Activated CD8-positive, alpha-beta T cell treated with anti-CD3 and anti-CD28 coated beads for 36 hours (primary cell): ENCODE results near the gene RPS29. TPM values are rescaled to one million over a fixed set of nuclear protein-coding genes. Genes with fewer than 3 reads are reported as not detected.

Experiments used
- ATAC-seq: fragments of 200-7000 bp; cut with Tn5 transposase; one replicate; pipeline ENCODE4 v1.10.0; 2021; ENCODE audit warnings: mild to moderate bottlenecking, moderate library complexity
- CTCF ChIA-PET: fragments of 350-600 bp; sonication (Branson Sonifier 250); formaldehyde crosslinking; loops from one replicate; lab custom pipeline; 2021; ENCODE audit warnings: antibody characterized with exemption; lab: Charles Lee
- POLR2A ChIA-PET: fragments of 350-600 bp; sonication (Branson Sonifier 250); formaldehyde crosslinking; loops from one replicate; lab custom pipeline; 2021; ENCODE audit warnings: antibody characterized with exemption; lab: Charles Lee
- DNase-seq: peaks from one replicate; pipeline ENCODE4 v3.0.0-alpha.2; 2020
- H3K27ac Mint-ChIP-seq: one replicate; pipeline ENCODE4 v1.8.0; 2021; ENCODE audit warnings: mild to moderate bottlenecking, mixed read lengths
- H3K27me3 Mint-ChIP-seq: one replicate; pipeline ENCODE4 v1.8.0; 2021; ENCODE audit warnings: mixed read lengths
- H3K36me3 Mint-ChIP-seq: one replicate; pipeline ENCODE4 v1.8.0; 2021; ENCODE audit warnings: low read depth, mixed read lengths
- H3K4me1 Mint-ChIP-seq: one replicate; pipeline ENCODE4 v1.8.0; 2021; ENCODE audit warnings: low read depth, mixed read lengths
- H3K4me3 Mint-ChIP-seq: one replicate; pipeline ENCODE4 v1.8.0; 2021; ENCODE audit warnings: mild to moderate bottlenecking, moderate library complexity, mixed read lengths
- H3K9me3 Mint-ChIP-seq: one replicate; pipeline ENCODE4 v1.8.0; 2021; ENCODE audit warnings: mixed read lengths
- intact Hi-C: fragments of 100-400 bp; cut with micrococcal nuclease; formaldehyde crosslinking; loops from one replicate; pipeline ENCODE4 v1.10.0; 2022
- total RNA-seq, 2 experiments: library from RNA; stranded (reverse); gene quantifications; one replicate each; pipeline ENCODE4 v1.2.3, GENCODE V29; 2021
- TF ChIP-seq, protein P1 (sequence below): fragments of 200-600 bp; IDR thresholded peaks from one replicate; pipeline ENCODE4 v1.8.0; 2022; ENCODE audit warnings: antibody characterized with exemption, mild to moderate bottlenecking

RPS29 gene
- total RNA-seq, 2 experiments from 2014 or later, result 2,041 to 2,284 TPM

DNA sequence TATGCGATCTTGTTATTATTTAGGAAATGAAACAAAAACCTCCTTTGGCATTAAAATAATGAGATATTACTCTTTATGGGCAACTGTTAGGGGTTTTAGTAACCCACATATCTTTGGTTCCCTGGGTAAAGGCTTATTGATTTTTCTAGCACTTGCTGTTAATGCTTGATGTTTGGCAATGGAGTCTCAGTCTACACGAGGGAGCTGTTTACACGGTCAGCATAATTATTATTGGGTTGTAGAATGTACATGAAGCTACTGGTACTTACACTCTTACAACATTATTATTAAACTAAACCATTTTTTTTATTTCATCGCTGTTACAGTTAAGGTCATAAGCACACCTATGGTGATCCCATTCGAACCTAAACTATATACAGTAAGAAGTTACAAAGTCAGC is 12.1 kb downstream of the RPS29 start:
- intact Hi-C loops, result no loop called here
- POLR2A ChIA-PET, result interaction anchor here (4.7 kb wide), 1 partner anchor 11 kb away, joined by 25 read pairs; the partner anchor contains the start of gene RPS29

GRCh38 chr14:49569281-49569680 is 16.9 kb downstream of the RPS29 start:
- Mint-ChIP-seq H3K36me3 (peaks cover 33% of the 10 kb centered on the region), H3K9me3 (peaks cover 4% of the 10 kb centered on the region), H3K4me1 (peaks cover 3% of the 10 kb centered on the region), H3K27me3 (no peaks in the 10 kb centered on the region), H3K27ac (no peak overlapping the region), H3K4me3 (no peak overlapping the region)
- DNase-seq, result no peak
- intact Hi-C loops, result no loop called here
- ATAC-seq, result no peak
- ChIA-PET POLR2A (no interaction called here), CTCF (no interaction called here)
- TF ChIP-seq, protein P1, sequence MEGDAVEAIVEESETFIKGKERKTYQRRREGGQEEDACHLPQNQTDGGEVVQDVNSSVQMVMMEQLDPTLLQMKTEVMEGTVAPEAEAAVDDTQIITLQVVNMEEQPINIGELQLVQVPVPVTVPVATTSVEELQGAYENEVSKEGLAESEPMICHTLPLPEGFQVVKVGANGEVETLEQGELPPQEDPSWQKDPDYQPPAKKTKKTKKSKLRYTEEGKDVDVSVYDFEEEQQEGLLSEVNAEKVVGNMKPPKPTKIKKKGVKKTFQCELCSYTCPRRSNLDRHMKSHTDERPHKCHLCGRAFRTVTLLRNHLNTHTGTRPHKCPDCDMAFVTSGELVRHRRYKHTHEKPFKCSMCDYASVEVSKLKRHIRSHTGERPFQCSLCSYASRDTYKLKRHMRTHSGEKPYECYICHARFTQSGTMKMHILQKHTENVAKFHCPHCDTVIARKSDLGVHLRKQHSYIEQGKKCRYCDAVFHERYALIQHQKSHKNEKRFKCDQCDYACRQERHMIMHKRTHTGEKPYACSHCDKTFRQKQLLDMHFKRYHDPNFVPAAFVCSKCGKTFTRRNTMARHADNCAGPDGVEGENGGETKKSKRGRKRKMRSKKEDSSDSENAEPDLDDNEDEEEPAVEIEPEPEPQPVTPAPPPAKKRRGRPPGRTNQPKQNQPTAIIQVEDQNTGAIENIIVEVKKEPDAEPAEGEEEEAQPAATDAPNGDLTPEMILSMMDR, result no peak

More for the DNA sequence above, 12.1 kb downstream of the RPS29 start:
- Mint-ChIP-seq H3K4me1 (peaks cover 30% of the 10 kb centered on the region), H3K4me3 (no peak overlapping the region), H3K9me3 (peaks cover 4% of the 10 kb centered on the region), H3K27me3 (no peaks in the 10 kb centered on the region), H3K36me3 (peaks cover 69% of the 10 kb centered on the region), H3K27ac (no peak overlapping the region)
- ATAC-seq (no peak), DNase-seq (no peak)
- TF ChIP-seq, protein P1, result no peak
- CTCF ChIA-PET, result interaction anchor here (0.9 kb wide), 1 partner anchor 112 kb away, joined by 3 read pairs; no protein-coding TSS in a partner anchor

GRCh38 chr14:49566714-49567113 is 19.5 kb downstream of the RPS29 start:
- no peak for DNase-seq
- Mint-ChIP-seq H3K36me3 (peaks cover 13% of the 10 kb centered on the region), H3K27me3 (no peaks in the 10 kb centered on the region), H3K9me3 (peaks cover 2% of the 10 kb centered on the region), H3K27ac (no peak overlapping the region), H3K4me1 (no peaks in the 10 kb centered on the region), H3K4me3 (no peak overlapping the region)
- POLR2A ChIA-PET, result no interaction called here
- no peak for ATAC-seq
- TF ChIP-seq, protein P1, result no peak
- intact Hi-C loops, result no loop called here
- CTCF ChIA-PET, result no interaction called here

DNA sequence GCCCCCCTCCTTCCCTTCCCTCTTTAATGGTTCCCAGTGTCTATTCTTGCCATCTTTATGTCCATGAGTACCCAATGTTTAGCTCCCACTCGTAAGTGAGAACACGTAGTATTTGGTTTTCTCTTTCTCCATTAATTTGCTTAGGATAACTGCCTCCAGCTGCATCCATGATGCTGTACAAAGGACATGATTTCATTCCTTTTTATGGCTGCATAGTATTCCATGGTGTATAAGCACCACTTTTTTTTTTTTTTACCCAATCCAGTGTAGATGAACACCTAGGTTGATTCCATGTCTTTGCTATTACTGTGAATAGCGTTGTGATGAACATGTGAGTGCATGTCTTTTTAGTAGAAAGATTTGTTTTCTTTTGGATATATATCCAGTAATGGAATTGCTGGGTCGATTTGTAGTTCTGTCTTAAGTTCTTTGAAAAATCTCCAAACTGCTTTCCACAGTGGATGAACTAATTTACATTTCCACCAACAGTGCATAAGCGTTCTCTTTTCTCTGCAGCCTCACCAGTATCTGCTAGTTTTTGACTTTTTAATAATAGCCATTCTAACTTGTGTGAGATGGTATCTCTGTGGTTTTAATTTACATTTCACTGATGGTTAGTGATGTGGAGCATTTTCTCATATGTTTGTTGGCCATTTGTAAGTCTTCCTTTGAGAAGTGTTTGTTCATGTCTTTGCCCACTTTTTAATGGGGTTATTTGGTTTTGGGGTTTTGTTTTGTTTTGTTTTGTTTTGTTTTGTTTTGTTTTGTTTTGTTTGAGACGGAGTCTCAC is 26.0 kb downstream of the RPS29 start:
- H3K4me1 Mint-ChIP-seq, result no peaks in the 10 kb centered on the region
- ChIA-PET POLR2A (no interaction called here), CTCF (no interaction called here)
- H3K27me3 Mint-ChIP-seq, result peaks cover 1% of the 10 kb centered on the region
- no peaks in the 10 kb centered on the region for H3K9me3 Mint-ChIP-seq
- ATAC-seq (no peak), DNase-seq (no peak)
- H3K27ac Mint-ChIP-seq, result no peak overlapping the region
- TF ChIP-seq, protein P1, result no peak
- H3K4me3 Mint-ChIP-seq, result no peak overlapping the region
- H3K36me3 Mint-ChIP-seq, result no peaks in the 10 kb centered on the region
- intact Hi-C loops, result no loop called here

GRCh38 chr14:49553892-49554291 is 32.3 kb downstream of the RPS29 start:
- ChIA-PET POLR2A (no interaction called here), CTCF (no interaction called here)
- ATAC-seq, result no peak

More at GRCh38 chr14:49553892-49554291, 32.3 kb downstream of the RPS29 start:
- intact Hi-C loops, result no loop called here
- H3K4me3 Mint-ChIP-seq, result no peak overlapping the region
- no peaks in the 10 kb centered on the region for H3K27me3 Mint-ChIP-seq
- H3K9me3 Mint-ChIP-seq, result no peaks in the 10 kb centered on the region
- DNase-seq, result no peak
- no peaks in the 10 kb centered on the region for H3K36me3 Mint-ChIP-seq
- TF ChIP-seq, protein P1, result no peak
- no peak overlapping the region for H3K27ac Mint-ChIP-seq
- no peaks in the 10 kb centered on the region for H3K4me1 Mint-ChIP-seq
